WTC11 (cell line): ENCODE data around the gene PADI6.

Source experiments
- ATF6 ChIP-seq: sonication (generic); formaldehyde crosslinking; IDR thresholded peaks from 2 replicates; pipeline ENCODE4 v1.8.1; 2023; ENCODE audit warnings: mild to moderate bottlenecking, missing genetic modification reagents
- CBFB ChIP-seq: sonication (generic); formaldehyde crosslinking; IDR thresholded peaks from 2 replicates; pipeline ENCODE4 v1.8.1; 2022; ENCODE audit warnings: mild to moderate bottlenecking, low read depth, missing genetic modification reagents
- CDX4 ChIP-seq: fragments of 250-450 bp; sonication (Bioruptor Pico); IDR thresholded peaks from 2 replicates; pipeline ENCODE4 v1.9.0; 2021; ENCODE audit warnings: moderate library complexity, mild to moderate bottlenecking, inconsistent platforms, borderline replicate concordance
- CTCF ChIP-seq: fragments of 200-600 bp; IDR thresholded peaks from 2 replicates; pipeline ENCODE4 v1.8.0; 2022; ENCODE audit warnings: antibody characterized with exemption
- ERG ChIP-seq: fragments of 250-450 bp; sonication (Bioruptor Pico); IDR thresholded peaks from 2 replicates; pipeline ENCODE4 v1.8.0; 2021; ENCODE audit warnings: mild to moderate bottlenecking
- ETV6 ChIP-seq: sonication (generic); formaldehyde crosslinking; IDR thresholded peaks from 2 replicates; pipeline ENCODE4 v1.8.1; 2022; ENCODE audit warnings: mild to moderate bottlenecking, missing genetic modification reagents
- JUN ChIP-seq: sonication (generic); formaldehyde crosslinking; IDR thresholded peaks from 2 replicates; pipeline ENCODE4 v1.8.0; 2023; ENCODE audit warnings: mild to moderate bottlenecking, missing genetic modification reagents
- MAX ChIP-seq: sonication (generic); formaldehyde crosslinking; IDR thresholded peaks from 2 replicates; pipeline ENCODE4 v1.8.0; 2022; ENCODE audit warnings: mild to moderate bottlenecking, missing genetic modification reagents
- NR1H2 ChIP-seq: sonication (generic); formaldehyde crosslinking; IDR thresholded peaks from 2 replicates; pipeline ENCODE4 v1.9.0; 2021; ENCODE audit warnings: mild to moderate bottlenecking, moderate library complexity, missing genetic modification reagents
- NR2C2 ChIP-seq: sonication (generic); formaldehyde crosslinking; IDR thresholded peaks from 2 replicates; pipeline ENCODE4 v1.8.0; 2022; ENCODE audit warnings: mild to moderate bottlenecking, missing genetic modification reagents
- STAT6 ChIP-seq: sonication (generic); formaldehyde crosslinking; conservative IDR thresholded peaks from 2 replicates; pipeline ENCODE4 v1.8.1; 2023; ENCODE audit warnings: mild to moderate bottlenecking, low read depth, missing genetic modification reagents, moderate library complexity
- ZBTB21 ChIP-seq: sonication (generic); formaldehyde crosslinking; IDR thresholded peaks from 2 replicates; pipeline ENCODE4 v1.8.1; 2023; ENCODE audit warnings: mild to moderate bottlenecking, missing genetic modification reagents, borderline replicate concordance
- ZNF121 ChIP-seq: sonication (generic); formaldehyde crosslinking; IDR thresholded peaks from 2 replicates; pipeline ENCODE4 v1.8.0; 2023; ENCODE audit warnings: missing genetic modification reagents

GRCh38 chr1:17433261-17433660, 61.3 kb downstream of the PADI6 start:
- no peak for TF ChIP-seq CTCF
- no peak for TF ChIP-seq ERG (CRISPR knock-in tag)
- TF ChIP-seq JUN (CRISPR knock-in tag), result no peak
- no peak for TF ChIP-seq ETV6 (CRISPR knock-in tag)
- TF ChIP-seq NR1H2, result no peak
- TF ChIP-seq NR2C2 (CRISPR knock-in tag), result no peak
- no peak for TF ChIP-seq ZNF121
- no peak for TF ChIP-seq MAX (CRISPR knock-in tag)
- no peak for TF ChIP-seq ATF6 (CRISPR knock-in tag)
- TF ChIP-seq STAT6 (CRISPR knock-in tag), result no peak
- no peak for TF ChIP-seq ZBTB21 (CRISPR knock-in tag)
- TF ChIP-seq CBFB (CRISPR knock-in tag), result no peak
- TF ChIP-seq CDX4 (CRISPR knock-in tag), result no peak
